ENCODE results near the gene DHRS7C.

DHRS7C gene, protein sequence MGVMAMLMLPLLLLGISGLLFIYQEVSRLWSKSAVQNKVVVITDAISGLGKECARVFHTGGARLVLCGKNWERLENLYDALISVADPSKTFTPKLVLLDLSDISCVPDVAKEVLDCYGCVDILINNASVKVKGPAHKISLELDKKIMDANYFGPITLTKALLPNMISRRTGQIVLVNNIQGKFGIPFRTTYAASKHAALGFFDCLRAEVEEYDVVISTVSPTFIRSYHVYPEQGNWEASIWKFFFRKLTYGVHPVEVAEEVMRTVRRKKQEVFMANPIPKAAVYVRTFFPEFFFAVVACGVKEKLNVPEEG

DNA sequence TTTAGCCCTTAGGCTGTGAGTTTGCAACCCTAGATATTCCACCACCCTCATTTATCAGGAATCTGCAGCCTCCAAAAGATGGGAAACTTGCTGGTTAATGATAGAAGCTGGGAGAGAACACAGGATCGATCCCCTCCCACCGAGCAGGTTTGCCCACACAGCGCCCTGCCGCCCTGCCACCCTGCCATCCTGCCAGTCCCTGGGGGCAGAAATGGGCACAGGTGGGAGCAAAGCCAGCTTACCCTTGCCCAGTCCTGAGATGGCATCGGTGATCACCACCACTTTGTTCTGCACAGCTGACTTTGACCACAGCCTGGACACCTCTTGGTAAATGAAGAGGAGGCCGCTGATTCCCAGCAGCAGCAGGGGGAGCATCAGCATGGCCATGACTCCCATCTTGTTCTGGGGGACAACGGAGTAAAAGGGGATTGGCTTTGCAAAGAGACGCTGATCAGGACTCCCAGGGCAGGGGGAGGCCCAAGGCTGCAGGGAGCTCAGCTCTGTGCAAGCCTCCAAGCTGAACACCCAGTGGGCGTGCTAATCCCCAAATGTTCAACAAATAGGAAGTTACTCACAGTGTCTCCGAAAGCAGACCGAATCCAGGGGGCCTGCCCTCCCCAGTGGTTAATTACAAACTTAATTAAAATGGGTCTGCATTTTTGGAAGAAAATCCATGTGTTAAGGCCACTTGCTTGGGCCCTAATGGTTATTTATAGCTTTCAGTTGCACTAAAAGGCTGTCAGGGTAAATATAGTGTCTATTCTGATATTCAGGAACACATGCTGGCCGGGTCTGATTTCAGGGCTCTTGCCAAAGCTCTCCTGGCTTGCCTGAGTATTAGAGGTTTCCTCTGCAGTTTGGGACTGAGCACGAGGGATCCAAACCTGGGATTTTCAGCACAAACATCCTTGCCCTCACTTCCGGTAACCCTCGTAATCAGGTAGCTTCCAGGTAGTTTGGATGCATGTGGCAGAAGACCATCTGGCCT lies at the start of gene DHRS7C:
DHRS7C (minus strand) TSS at position 704 of the 988 bp plus-strand sequence; CDS start at position 396, 308 bp downstream.
- DNase-seq (ENCODE audit: low read depth in 2 of 2), result no peak

DNA sequence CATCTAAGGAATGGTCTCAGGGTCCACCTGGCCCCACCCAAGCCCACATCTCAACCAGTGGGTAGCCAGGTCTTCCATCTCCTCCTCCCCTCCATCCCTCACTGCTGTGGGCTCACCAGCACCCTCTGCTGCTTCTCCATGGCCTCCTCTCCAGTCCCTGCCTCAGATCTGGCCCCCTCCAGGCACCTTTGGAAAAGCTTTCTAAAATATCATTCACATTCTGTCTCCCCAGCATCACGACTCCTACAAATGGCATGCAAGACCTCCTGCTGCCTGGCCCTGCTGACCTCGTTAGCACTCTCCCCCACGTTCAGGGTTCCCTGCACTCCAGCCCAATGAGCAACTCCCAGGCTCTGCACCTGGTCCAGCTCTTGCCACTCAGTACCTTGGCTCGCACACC lies 48.0 kb upstream of the DHRS7C start:
- DNase-seq (ENCODE audit: low read depth in 2 of 2), result no peak

DNA sequence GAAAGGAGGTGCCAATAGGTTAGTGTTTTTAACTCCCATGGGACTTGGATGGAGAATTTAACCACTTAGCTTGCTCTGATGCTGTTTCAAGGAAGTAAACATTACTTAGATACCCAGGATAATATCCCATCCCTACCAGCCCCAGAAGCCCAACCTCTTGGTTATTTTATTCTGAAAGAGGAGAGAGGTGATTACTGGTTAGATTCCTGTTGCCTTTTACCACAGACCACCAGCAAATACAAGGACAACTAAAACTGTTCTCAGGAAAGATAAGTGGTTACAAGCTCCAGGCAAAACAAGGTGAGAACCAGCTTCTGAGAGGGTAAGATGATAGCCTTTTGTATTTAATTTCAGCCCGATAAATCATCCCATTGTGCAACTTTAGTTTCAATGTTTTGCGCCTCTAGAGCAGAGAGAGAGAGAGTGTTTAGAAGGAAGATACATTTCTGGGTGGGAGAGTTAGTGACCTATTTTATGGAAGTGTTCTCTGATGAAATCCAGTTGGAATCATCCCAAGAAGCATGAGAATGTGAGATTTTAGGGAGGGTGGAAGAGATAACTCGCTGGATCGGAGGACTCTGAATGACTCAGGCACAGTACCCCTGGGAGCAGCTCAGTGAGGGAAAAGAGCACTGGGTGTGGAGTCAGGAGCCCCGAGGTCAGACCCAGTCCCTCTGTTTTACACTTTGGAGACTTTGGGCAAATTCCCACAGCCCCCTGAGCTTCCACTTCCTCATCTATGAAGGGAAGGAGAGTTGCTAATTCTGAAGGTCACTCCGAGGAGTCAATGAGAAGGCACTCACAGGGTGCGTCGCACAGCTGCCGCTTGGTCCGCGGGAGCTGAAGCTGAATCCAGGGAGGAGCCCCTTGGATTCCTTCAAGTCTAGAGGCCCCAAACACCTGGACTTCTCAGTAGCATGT lies 46.4 kb upstream of the DHRS7C start:
- DNase-seq (ENCODE audit: low read depth in 2 of 2), result peak; percentile 83 to 86

DNA sequence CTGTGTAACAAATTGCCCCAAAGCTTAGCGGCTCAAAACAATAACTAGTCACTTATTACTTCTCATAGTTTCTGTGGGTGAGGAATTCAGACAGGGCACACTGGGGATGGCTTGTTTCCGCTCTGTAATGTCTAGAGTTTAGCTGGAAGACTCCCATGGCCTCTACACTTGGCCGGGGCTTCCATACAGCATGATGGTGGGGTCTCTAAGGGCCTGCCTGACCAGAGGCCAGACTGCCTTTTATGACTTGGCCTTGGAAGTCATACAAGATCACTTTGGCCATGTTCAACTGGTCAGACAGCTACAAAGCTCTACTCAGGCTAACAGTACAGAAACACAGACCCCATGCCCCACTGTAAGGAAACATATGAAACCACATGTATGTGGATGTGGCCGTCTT lies 42.5 kb upstream of the DHRS7C start:
- DNase-seq (ENCODE audit: low read depth in 2 of 2), result no peak

DNA sequence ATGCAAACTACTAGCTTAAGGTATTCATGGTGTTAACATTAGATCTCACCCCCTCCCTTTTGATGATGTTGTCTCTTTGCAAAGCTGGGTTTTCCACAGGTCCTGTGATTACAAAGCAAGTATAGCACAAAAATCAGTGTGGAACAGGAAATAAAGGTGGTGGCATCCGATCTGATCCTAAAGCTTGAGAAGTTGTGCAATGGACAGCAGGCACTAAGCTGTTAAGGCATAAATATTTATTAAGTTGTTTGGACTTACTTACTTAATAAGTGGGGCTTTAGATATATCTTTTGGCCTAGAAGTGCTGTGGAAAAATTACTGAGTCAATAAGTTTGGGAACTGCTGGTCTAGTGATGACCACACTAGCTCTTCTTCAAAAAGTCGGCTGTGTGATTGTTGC lies 39.3 kb upstream of the DHRS7C start:
- DNase-seq (ENCODE audit: low read depth in 2 of 2), result no peak

DNA sequence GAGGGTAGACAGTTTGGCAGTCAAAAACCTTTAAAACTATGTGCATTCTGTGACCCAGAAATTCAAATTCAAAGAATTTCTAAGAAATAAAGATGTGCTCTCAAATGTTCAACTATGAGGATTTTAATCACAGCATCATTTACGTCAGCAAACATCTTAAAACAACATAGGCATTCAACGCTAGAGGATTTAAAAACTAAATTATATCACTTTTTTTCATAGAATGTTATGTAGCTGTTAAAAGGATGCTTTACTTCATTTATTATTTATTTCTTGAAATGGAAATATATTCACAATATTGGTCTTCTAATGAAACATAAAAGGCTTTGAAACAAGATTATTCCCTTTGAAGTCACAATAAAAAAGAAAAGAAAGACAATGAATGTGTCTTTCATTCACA lies 38.0 kb upstream of the DHRS7C start:
- no peak for DNase-seq (ENCODE audit: low read depth in 2 of 2)

DNA sequence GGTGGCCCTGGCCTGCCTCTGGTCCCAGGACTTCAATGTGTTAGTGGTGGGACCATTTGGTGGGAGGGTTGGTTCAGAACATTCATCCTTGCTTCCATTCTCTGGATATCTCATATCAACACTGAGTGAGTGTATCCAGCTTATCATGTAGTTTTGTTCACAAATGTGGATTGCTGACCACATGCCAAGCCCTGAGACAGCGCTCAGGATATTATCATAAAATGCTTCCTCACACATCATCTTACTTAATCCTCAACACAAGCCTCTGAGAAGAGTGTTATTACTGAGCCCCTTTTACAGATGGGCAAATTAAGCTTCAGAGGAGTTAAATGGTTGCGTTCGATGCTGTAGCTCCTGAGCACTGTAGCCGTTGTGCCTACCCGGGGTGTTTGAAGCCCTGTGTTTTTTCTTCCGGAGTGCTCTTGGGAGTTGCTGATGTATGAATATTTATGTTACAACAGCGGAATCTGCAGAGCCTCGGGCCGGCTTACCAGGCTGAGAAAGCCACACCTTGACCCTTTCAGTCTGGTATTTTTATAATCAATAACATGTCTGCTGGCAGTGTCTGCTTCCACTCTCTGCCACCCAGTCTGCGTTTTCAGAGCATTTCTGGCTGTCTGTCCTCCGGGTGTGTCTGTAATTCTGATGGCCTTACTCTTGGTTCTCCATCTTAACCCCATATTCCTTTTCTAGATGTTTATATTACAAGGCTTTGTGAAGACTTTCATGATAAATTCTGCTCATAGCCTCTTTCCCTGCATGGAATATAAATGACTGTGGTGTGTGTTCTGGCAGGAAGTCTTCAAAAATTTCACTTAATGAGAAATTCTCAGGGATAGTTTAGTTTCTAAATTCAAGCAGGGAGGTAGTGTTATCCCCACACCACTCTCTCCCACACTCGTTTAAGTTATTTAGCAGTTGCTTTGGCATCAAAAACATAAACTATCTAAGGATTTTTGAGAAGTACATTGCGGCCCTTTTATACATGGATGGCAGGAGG lies 37.2 kb upstream of the DHRS7C start:
- DNase-seq (ENCODE audit: low read depth in 2 of 2), result no peak

DNA sequence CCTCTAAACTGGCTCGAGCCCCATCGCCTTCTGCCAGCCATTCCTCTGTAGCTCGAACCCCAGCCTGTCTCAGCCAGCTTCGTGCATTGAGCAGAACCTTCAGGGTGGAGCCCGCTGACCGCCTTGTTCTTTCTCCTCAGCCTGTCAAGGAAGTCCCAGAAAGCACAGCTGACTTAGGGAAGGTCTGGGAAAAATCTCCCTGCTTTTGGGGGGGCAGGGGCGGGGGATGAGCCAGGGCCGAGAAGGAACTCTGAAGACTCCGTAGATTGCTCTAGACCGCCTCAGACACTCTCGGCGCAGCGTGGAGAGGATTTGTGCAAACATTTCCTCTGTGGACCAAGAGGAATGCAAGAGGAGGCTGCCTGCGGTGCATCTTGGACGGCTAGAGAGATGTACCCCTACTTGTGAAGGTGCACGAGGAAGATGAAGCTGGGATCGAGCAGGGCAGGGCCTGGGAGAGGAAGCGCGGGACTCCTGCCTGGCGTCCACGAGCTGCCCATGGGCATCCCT lies 34.3 kb upstream of the DHRS7C start, which contains the start of gene GLP2R:
GLP2R (plus strand) TSS at position 284 of the 510 bp plus-strand sequence; CDS start at position 424, 140 bp downstream.
- DNase-seq (ENCODE audit: low read depth in 2 of 2), result no peak

DNA sequence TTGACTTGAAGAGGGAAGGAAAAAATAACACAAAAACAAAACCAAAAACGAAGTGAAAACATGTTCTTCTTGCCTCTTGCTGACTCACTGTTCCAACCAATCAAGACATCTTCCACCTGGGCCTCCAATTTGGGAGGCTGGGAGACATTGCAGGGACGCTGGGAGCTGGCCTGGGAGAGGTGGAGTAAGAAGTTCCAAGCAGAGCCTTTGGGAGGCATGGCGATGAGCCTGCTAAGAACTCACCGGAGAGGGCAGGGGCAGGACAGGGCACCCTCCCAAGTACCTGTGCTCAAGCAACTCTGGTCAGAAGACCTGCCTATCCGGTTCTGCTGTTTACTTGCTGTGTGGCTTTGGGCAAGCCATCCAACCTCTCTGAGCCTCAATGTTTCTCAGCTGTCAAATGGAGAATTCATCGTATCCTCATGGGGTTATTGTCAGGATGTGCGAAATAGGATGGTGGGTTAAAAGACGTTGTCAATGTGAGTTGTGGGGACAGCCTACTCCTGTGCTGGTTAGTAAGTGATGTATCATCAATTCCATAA lies 33.5 kb upstream of the DHRS7C start:
- DNase-seq (ENCODE audit: low read depth in 2 of 2), result no peak

DNA sequence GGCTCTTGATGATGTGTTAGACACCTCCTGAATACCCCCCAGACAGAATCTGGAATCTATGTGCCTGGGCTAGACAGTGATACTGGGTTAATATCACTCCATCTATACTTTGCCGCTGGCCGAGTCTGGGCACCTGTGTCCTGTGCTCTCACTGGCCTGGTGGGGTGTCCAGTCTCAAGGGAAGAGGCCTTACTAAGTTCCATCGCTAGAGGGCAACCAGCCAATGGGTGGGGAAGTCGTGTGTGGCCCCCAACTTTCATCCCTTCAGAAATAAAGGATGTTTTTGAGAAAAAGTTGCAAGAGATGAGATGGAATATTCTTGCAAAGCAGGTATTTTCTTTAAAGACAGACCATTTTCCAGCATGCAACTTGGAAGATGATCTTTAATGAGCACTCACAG lies 32.7 kb upstream of the DHRS7C start:
- no peak for DNase-seq (ENCODE audit: low read depth in 2 of 2)

DNA sequence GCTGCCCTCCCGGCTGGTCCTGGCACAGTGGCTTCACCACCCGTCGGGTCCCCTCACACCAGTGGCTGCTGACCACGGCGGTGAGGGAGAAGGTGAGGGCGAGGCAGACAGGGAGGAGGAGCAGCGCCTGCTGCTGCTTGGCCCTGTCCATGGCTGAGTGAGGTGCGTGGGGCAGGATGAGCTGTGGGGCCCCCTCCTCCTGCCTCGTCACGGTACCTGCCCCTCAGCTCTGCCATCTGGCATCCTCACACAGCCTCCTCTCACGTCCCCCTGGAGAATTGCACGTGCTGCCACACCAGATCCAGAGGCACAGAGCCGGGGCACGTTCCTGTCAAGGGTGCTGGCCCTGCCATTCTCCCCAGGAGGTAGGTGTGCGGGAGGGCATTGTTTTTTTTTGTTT lies 30.5 kb upstream of the DHRS7C start, which contains the start of gene GSG1L2:
GSG1L2 (minus strand) TSS at position 159 of the 400 bp plus-strand sequence; CDS start at position 151, 8 bp downstream.
- DNase-seq (ENCODE audit: low read depth in 2 of 2), result no peak

DNA sequence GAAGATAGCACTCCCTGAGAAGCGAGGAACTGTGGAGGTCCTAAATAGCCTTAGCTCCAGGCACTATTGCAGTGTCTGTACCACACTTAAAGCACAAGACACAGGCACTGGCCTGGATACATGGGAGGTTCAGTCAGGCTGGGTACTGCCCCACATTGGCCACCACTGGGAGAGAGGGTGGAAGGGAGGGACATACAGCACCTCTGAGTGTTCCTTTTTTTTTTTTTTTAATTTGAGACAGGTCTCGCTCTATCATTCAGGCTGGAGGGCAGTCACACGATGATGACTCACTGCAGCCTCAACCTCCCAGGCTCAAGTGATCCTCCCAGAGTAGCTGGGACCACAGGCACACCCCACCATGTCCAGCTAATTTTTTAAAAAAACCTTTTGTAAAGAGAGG lies 29.1 kb upstream of the DHRS7C start:
- no peak for DNase-seq (ENCODE audit: low read depth in 2 of 2)

DNA sequence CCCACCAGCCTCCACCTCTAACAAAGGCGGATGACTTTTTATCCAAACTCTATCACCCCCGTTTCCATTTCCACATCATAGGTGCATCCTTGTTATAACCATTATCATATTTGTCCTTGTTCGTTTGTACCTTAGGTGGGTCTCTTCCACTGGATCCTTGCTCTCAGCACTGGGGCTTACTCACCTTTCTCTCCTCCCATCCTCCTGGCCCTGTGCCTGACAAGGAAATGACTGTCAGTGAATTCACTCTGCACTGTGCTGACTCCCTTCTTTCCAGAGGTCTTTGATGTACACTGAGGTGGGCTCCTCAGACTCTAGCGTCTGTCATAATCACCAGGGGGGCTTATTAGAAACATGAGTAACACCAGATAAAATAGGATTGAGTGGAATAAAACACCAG lies 27.4 kb upstream of the DHRS7C start:
- DNase-seq (ENCODE audit: low read depth in 2 of 2), result no peak

DNA sequence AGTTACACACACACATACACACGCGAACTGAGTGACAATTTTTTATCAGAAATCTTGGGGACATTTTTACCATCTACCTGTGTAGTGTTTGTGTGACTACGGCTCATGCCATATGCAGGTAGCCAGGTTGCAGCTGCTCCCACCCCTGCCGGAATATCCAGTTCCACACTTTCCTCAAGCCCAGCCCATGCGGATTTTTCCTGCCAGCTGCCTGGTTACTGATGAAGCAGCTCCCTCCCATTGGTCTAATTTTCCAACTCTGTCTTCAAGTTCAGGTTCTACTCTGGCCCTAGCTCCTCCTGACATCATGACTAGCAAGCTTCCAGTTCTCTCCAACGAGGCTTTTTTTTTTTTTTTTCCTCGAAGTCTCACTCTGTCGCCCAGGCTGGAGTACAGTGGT lies 25.7 kb upstream of the DHRS7C start:
- DNase-seq (ENCODE audit: low read depth in 2 of 2), result no peak

DNA sequence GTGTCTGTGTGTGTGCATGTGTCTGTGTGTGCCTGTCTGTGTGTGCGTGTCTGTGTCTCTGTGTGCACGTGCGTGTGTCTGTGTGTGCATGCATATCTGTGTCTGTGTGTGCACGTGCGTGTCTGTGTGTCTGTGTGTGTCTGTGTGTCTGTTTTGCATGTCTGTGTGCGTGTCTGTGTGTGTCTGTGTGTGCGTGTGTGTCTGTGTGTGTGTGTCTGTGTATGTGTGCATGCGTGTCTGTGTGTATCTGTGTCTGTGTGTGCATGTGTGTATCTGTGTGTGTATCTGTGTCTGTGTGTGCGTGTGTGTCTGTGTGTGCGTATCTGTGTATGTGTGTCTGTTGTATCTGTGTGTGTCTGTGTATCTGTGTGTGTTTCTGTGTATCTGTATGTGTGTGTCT lies 25.1 kb upstream of the DHRS7C start:
- no peak for DNase-seq (ENCODE audit: low read depth in 2 of 2)

DNA sequence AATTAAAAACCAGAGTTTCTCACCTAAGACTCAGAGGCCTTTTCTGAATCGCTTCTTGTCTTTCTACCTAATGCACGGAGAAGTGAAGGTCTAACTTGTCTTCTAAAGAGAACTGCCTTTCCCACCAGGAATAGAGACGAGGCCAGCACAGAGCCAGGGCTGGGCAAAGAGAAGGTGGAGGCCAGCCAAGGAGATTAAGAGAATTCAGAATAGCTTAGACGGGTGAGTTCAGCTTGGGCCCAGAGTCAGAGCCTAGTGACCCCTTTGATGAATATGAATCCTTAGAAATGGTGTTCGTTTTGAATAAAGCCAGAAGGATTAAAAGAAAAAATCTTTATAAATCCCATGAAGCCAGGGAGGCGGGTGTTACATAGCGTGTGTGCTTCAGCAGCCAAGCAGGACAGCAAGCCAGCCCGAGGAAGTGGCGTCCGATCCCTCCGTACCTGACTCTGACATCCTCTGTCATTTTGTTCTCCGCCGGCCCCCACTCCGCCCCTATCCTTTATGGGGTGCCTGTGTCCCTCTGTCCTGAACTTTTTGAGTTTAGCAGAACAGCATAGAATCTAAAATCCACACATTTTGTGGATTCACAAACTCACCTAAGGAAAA lies 23.0 kb upstream of the DHRS7C start:
- DNase-seq (ENCODE audit: low read depth in 2 of 2), result no peak

DNA sequence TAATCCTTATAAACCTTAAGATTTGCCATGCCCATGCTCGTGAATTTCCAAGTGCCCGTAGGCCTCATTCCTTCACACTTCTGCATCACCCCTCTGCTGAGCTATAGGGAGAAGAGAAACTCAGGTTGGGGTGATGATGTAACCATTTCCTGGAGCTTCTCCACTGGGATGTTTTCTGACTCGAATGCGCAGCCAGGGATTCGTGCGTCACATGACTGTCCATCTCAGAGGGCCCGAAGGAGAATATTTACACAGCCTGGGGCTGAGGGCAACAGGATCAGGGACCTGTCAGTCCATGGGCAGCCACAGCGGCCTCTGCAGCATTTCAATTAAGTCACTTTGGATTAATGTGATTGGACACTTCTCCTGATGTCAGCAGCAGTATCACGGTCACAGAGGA lies 21.8 kb upstream of the DHRS7C start:
- DNase-seq (ENCODE audit: low read depth in 2 of 2), result no peak

DNA sequence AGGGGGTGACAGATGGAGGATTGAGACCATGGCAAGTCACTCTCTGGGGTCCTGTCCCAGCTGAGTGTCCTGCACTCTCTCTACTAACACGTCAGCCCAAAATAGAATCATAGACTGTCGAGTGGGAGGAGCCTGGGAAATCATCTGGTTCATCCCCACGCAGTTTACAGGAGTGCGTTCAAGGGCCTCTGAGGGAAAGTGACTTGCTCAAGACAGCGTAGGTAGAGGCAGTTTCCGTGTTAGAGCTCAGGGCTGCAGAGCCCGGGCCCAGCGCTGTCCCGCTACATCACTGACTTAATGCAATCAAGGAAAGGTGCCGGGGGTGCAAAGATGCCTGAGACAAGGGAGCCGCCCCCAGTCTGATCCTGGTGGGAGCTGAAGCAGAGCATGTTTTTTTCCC lies 20.1 kb upstream of the DHRS7C start:
- no peak for DNase-seq (ENCODE audit: low read depth in 2 of 2)

DNA sequence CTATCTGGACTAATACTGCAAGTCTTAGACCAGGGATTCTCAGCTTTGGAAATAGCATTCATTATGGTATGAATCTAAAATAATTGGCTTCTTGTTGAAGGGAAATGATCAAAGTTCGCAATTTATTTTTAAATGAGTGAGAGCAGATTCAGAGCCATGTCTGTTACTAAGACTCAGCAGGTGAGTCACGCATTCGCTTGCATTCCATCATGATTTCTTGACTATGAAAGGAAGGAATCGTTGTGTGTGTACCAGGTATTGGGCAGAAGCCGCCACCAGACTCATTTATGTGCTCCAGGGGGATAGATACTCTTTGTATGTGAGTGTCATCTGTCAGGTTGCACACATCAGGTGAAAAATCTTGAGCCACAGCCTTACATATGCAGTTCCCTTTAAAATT lies 19.7 kb upstream of the DHRS7C start:
- no peak for DNase-seq (ENCODE audit: low read depth in 2 of 2)
